Erythroblast (primary cell): Measurements from ENCODE around the gene RIC8B.

ENCODE experiments used
- GATA1 ChIP-seq: IDR thresholded peaks from 2 replicates; pipeline ENCODE4 v1.6.1; 2011; ENCODE audit warnings: low read depth, mild to moderate bottlenecking, control low read depth, low read length, moderate library complexity
- POLR2A ChIP-seq: IDR thresholded peaks from 2 replicates; pipeline ENCODE4 v1.6.1; 2011; ENCODE audit warnings: mild to moderate bottlenecking, low read length

GRCh38 chr12:106918746-106919145, 144.3 kb downstream of the RIC8B start:
- TF ChIP-seq POLR2A (no peak), GATA1 (no peak)
